Neural cell (in vitro differentiated cells): Measurements from ENCODE around the gene DNAH10. TPM values are rescaled to one million over a fixed set of nuclear protein-coding genes. Genes with fewer than 3 reads are reported as not detected.

Source experiments
- H2AFZ ChIP-seq: fragments of 200-600, 300-800 bp; sonication (generic), shearing (Covaris generic); 2 replicates; pipeline ENCODE4 v1.6.0; 2014; ENCODE audit warnings: low read depth, mild to moderate bottlenecking, antibody characterized with exemption, low read length, moderate library complexity
- H3F3A ChIP-seq: fragments of 200-600 bp; shearing (Covaris generic); 2 replicates; pipeline ENCODE4 v1.6.1; 2016; ENCODE audit warnings: mild to moderate bottlenecking, moderate library complexity, mixed read lengths, antibody characterized with exemption, low read length; ENCODE audit not compliant: insufficient read depth, poor library complexity, severe bottlenecking
- H3K27ac ChIP-seq: fragments of 200-600, 300-800 bp; sonication (generic), shearing (Covaris generic); 2 replicates; pipeline ENCODE4 v1.5.1; 2014; ENCODE audit warnings: mild to moderate bottlenecking, low read length, moderate library complexity
- H3K27me3 ChIP-seq: fragments of 300-800, 200-600 bp; sonication (generic), shearing (Covaris generic); 2 replicates; pipeline ENCODE4 v1.6.0; 2014; ENCODE audit warnings: mild to moderate bottlenecking, low read depth, low read length, moderate library complexity; ENCODE audit not compliant: insufficient read depth
- H3K36me3 ChIP-seq: fragments of 300-800, 200-600 bp; sonication (generic), shearing (Covaris generic); 2 replicates; pipeline ENCODE4 v1.5.1; 2014; ENCODE audit warnings: mild to moderate bottlenecking, antibody characterized with exemption, low read length, moderate library complexity; ENCODE audit not compliant: insufficient read depth
- H3K4me2 ChIP-seq: fragments of 300-800, 200-600 bp; sonication (generic), shearing (Covaris generic); 2 replicates; pipeline ENCODE4 v1.6.0; 2014; ENCODE audit warnings: mild to moderate bottlenecking, low read length
- H3K4me3 ChIP-seq: fragments of 300-800, 200-600 bp; sonication (generic), shearing (Covaris generic); 2 replicates; pipeline ENCODE4 v1.5.1; 2014; ENCODE audit warnings: mild to moderate bottlenecking, low read length, moderate library complexity
- H3K79me2 ChIP-seq: fragments of 200-600 bp; shearing (Covaris generic); replicated peaks from 2 replicates; pipeline ENCODE4 v1.6.0; 2014; ENCODE audit warnings: mild to moderate bottlenecking, low read length, moderate library complexity; ENCODE audit not compliant: insufficient read depth
- H3K9ac ChIP-seq: fragments of 300-800, 200-600 bp; sonication (generic), shearing (Covaris generic); 2 replicates; pipeline ENCODE4 v1.6.1; 2016; ENCODE audit warnings: mild to moderate bottlenecking, low read length, mixed read lengths
- H3K9me2 ChIP-seq: fragments of 200-600 bp; shearing (Covaris generic); 2 replicates; pipeline ENCODE4 v1.6.1; 2016; ENCODE audit warnings: mild to moderate bottlenecking, low read length, mixed read lengths; ENCODE audit not compliant: insufficient read depth
- H3K9me3 ChIP-seq: fragments of 200-600, 300-800 bp; sonication (generic), shearing (Covaris generic); 2 replicates; pipeline ENCODE4 v1.6.1; 2016; ENCODE audit warnings: mild to moderate bottlenecking, mixed run types, low read length, moderate library complexity, mixed read lengths
- H4K20me1 ChIP-seq: fragments of 200-600 bp; shearing (Covaris generic); 2 replicates; pipeline ENCODE4 v1.6.1; 2016; ENCODE audit warnings: mild to moderate bottlenecking, mixed run types; ENCODE audit not compliant: insufficient read depth
- CTCF ChIP-seq: fragments of 450-650 bp; IDR thresholded peaks from 2 replicates; pipeline ENCODE4 v1.5.1; 2014; ENCODE audit warnings: antibody characterized with exemption, mild to moderate bottlenecking, moderate library complexity; ENCODE audit not compliant: poor library complexity, severe bottlenecking
- EP300 ChIP-seq: fragments of 450-650 bp; conservative IDR thresholded peaks from 2 replicates; pipeline ENCODE4 v1.6.1; 2014; ENCODE audit warnings: antibody characterized with exemption, mild to moderate bottlenecking, moderate library complexity; ENCODE audit not compliant: poor library complexity, severe bottlenecking
- RAD21 ChIP-seq: fragments of 450-650 bp; conservative IDR thresholded peaks from 2 replicates; pipeline ENCODE4 v1.6.1; 2014; ENCODE audit warnings: antibody characterized with exemption, mild to moderate bottlenecking, moderate library complexity
- REST ChIP-seq: IDR thresholded peaks from 2 replicates; pipeline ENCODE4 v1.6.1; 2012; ENCODE audit warnings: borderline replicate concordance
- SMC3 ChIP-seq: fragments of 450-650 bp; conservative IDR thresholded peaks from 2 replicates; pipeline ENCODE4 v1.6.1; 2014; ENCODE audit warnings: antibody characterized with exemption, mild to moderate bottlenecking, moderate library complexity; ENCODE audit not compliant: poor library complexity
- TAF1 ChIP-seq: IDR thresholded peaks from 2 replicates; pipeline ENCODE4 v1.6.1; 2012; ENCODE audit warnings: low read depth
- polyA plus RNA-seq: library from polyadenylated mRNA; depleted of rRNA; stranded (reverse); fragments of >200 nt; gene quantifications from 2 replicates; pipeline ENCODE4 v1.2.3, GENCODE V29; 2014

Gene DNAH10
- polyA plus RNA-seq, 1 donor from 2014 or later = 1.9 TPM

- Histone ChIP-seq H3K27me3 (no peaks in the 10 kb centered on the region), H3K36me3 (no peaks in the 10 kb centered on the region), H3K9me3 (no peaks in the 10 kb centered on the region), H3F3A (no peaks in the 10 kb centered on the region), H3K27ac (no peak overlapping the region), H2AFZ (no peak overlapping the region), H4K20me1 (no peaks in the 10 kb centered on the region), H3K4me2 (no peak overlapping the region), H3K9me2 (no peaks in the 10 kb centered on the region), H3K4me3 (no peak overlapping the region), H3K9ac (no peak overlapping the region), H3K79me2 (no peaks in the 10 kb centered on the region)
- TF ChIP-seq CTCF = no peak
- no peak for TF ChIP-seq EP300
- no peak for TF ChIP-seq TAF1
- TF ChIP-seq REST = no peak
- no peak for TF ChIP-seq SMC3
These were observed 66.0 kb downstream of the DNAH10 start for GRCh38 chr12:123828120-123828519.

GRCh38 chr12:123828854-123829547, 66.9 kb downstream of the DNAH10 start:
- H3K9me3 ChIP-seq = no peaks in the 10 kb centered on the region
- no peak overlapping the region for H2AFZ ChIP-seq
- H3K27ac ChIP-seq = no peak overlapping the region
- H3F3A ChIP-seq = no peaks in the 10 kb centered on the region
- H3K79me2 ChIP-seq = no peaks in the 10 kb centered on the region
- H4K20me1 ChIP-seq = no peaks in the 10 kb centered on the region
- no peak overlapping the region for H3K4me3 ChIP-seq
- no peaks in the 10 kb centered on the region for H3K9me2 ChIP-seq
- H3K4me2 ChIP-seq = no peak overlapping the region
- no peaks in the 10 kb centered on the region for H3K36me3 ChIP-seq
- H3K27me3 ChIP-seq = no peaks in the 10 kb centered on the region
- H3K9ac ChIP-seq = no peak overlapping the region
- TF ChIP-seq RAD21 (no peak), EP300 (no peak), CTCF (no peak)
